Mesendoderm (in vitro differentiated cells): Measurements from ENCODE around the gene ARHGAP44.

ENCODE experiments used
- DNase-seq: peaks from one replicate; pipeline ENCODE4 v3.0.0; 2013
- H2AK5ac ChIP-seq: 2 replicates; pipeline ENCODE4 v1.6.1; 2013; ENCODE audit warnings: low read length, inconsistent platforms
- H2BK120ac ChIP-seq: 2 replicates; pipeline ENCODE4 v1.6.1; 2013; ENCODE audit warnings: low read depth, mild to moderate bottlenecking, low read length, moderate library complexity, mixed read lengths
- H2BK15ac ChIP-seq: replicated peaks from 2 replicates; pipeline ENCODE4 v1.6.1; 2013; ENCODE audit warnings: low read depth, mild to moderate bottlenecking, moderate library complexity
- H2BK5ac ChIP-seq: 2 replicates; pipeline ENCODE4 v1.6.1; 2013; ENCODE audit warnings: low read length, inconsistent platforms
- H3K18ac ChIP-seq: 2 replicates; pipeline ENCODE4 v1.6.1; 2013; ENCODE audit warnings: mild to moderate bottlenecking, low read length, mixed read lengths
- H3K23ac ChIP-seq: one replicate; pipeline ENCODE4 v1.6.1; 2013; ENCODE audit warnings: low read length
- H3K27ac ChIP-seq: 2 replicates; pipeline ENCODE4 v1.5.1; 2013; ENCODE audit warnings: low read depth, mild to moderate bottlenecking, inconsistent platforms, low read length, moderate library complexity
- H3K27me3 ChIP-seq: 2 replicates; pipeline ENCODE4 v1.6.1; 2013; ENCODE audit warnings: low read length, control low read depth, mild to moderate bottlenecking, inconsistent platforms; ENCODE audit not compliant: insufficient read depth, poor library complexity
- H3K36me3 ChIP-seq: 2 replicates; pipeline ENCODE4 v1.6.1; 2013; ENCODE audit warnings: low read length, inconsistent platforms; ENCODE audit not compliant: control insufficient read depth, insufficient read depth
- H3K4ac ChIP-seq: one replicate; pipeline ENCODE4 v1.6.1; 2013; ENCODE audit warnings: low read depth, mild to moderate bottlenecking, low read length, moderate library complexity
- H3K4me1 ChIP-seq: 2 replicates; pipeline ENCODE4 v1.6.1; 2013; ENCODE audit warnings: low read depth, low read length, inconsistent platforms; ENCODE audit not compliant: control insufficient read depth
- H3K4me2 ChIP-seq: 2 replicates; pipeline ENCODE4 v1.6.1; 2013; ENCODE audit warnings: low read length
- H3K4me3 ChIP-seq: 2 replicates; pipeline ENCODE4 v1.5.1; 2013; ENCODE audit warnings: mild to moderate bottlenecking, low read length
- H3K56ac ChIP-seq: one replicate; pipeline ENCODE4 v1.6.1; 2013; ENCODE audit warnings: low read length
- H3K79me1 ChIP-seq: 2 replicates; pipeline ENCODE4 v1.6.1; 2013; ENCODE audit warnings: low read length, inconsistent platforms
- H3K79me2 ChIP-seq: 2 replicates; pipeline ENCODE4 v1.6.1; 2013; ENCODE audit warnings: mild to moderate bottlenecking, low read length; ENCODE audit not compliant: control insufficient read depth, insufficient read depth
- H3K9ac ChIP-seq: 2 replicates; pipeline ENCODE4 v1.6.1; 2013; ENCODE audit warnings: low read length, inconsistent platforms
- H4K5ac ChIP-seq: one replicate; pipeline ENCODE4 v1.6.1; 2013; ENCODE audit warnings: low read length
- H4K8ac ChIP-seq: one replicate; pipeline ENCODE4 v1.6.1; 2013; ENCODE audit warnings: low read depth, mild to moderate bottlenecking, control low read depth, low read length, moderate library complexity
- WGBS: extraction: QIAGEN DNeasy Blood & Tissue Kit; methylation state at CpG from one replicate; pipeline ENCODE4 v1.1.7; 2013; ENCODE audit warnings: low lambda C conversion rate, missing lambda C conversion rate; ENCODE audit not compliant: insufficient coverage; ENCODE audit errors: extremely low coverage; 5-methylcytosine and 5-hydroxymethylcytosine counted together

ARHGAP44 gene

DNA sequence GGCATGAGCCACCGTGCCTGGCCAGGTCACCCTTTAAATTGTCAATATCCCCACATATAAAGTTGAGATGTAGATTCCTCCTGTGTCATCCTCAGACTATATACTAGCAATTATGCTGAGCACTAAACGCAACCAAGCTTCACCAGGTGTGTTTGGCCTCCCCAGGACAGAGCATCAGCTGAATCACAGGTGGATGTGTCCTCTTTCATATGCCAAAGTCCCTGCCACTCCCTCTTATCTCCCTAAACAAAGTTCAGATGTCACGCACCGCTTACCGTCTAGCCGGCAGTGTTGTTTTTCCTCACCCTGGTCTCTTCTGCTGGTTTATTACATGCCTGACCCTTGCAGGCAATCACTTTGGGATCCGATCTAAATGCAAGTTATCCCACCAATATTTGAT is 43.8 kb upstream of the ARHGAP44 start:
- no peaks in the 10 kb centered on the region for H3K36me3 ChIP-seq
- WGBS: no CpG with 5 or more reads among the region's 7 CpGs
- DNase-seq: no peak

DNA sequence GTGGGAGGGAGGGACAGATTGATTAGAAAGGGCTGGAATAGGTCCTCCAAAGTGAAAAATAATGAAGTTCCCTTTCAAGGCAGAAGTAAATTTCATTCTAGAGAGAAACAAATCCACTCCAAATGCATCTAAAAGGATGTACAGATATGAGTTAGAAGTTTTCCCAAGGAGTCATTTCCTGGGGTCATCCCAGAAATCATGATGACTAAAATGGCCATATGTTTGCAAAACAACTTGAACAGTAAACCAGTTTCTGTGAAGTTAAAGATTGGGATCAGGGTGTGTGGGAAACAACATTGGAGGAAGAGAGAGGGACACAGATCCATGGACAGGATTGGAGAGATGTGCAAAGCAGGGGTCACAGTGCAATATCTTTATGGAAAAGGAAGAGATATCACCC is 32.5 kb upstream of the ARHGAP44 start:
- Histone ChIP-seq H2BK120ac (no peak overlapping the region), H2BK15ac (no peak overlapping the region), H3K4ac (no peak overlapping the region), H2BK5ac (no peak overlapping the region), H3K23ac (no peak overlapping the region), H3K79me2 (no peaks in the 10 kb centered on the region), H2AK5ac (no peak overlapping the region), H3K9ac (no peak overlapping the region), H4K5ac (no peak overlapping the region), H3K18ac (no peak overlapping the region), H3K4me1 (no peaks in the 10 kb centered on the region), H4K8ac (no peak overlapping the region), H3K4me3 (no peak overlapping the region), H3K36me3 (no peaks in the 10 kb centered on the region), H3K27me3 (no peaks in the 10 kb centered on the region), H3K79me1 (no peaks in the 10 kb centered on the region), H3K56ac (no peak overlapping the region), H3K4me2 (no peak overlapping the region), H3K27ac (no peak overlapping the region)
- DNase-seq: no peak

More for the DNA sequence above, 43.8 kb upstream of the ARHGAP44 start:
- Histone ChIP-seq H3K4ac (no peak overlapping the region), H2BK15ac (no peak overlapping the region), H2BK5ac (no peak overlapping the region), H3K4me2 (no peak overlapping the region), H2BK120ac (no peak overlapping the region), H2AK5ac (no peak overlapping the region), H4K5ac (no peak overlapping the region), H3K27ac (no peak overlapping the region), H4K8ac (no peak overlapping the region), H3K9ac (no peak overlapping the region), H3K4me3 (no peak overlapping the region), H3K79me2 (no peaks in the 10 kb centered on the region), H3K27me3 (no peaks in the 10 kb centered on the region), H3K56ac (no peak overlapping the region), H3K79me1 (no peaks in the 10 kb centered on the region), H3K23ac (no peak overlapping the region), H3K4me1 (no peaks in the 10 kb centered on the region), H3K18ac (no peak overlapping the region)

DNA sequence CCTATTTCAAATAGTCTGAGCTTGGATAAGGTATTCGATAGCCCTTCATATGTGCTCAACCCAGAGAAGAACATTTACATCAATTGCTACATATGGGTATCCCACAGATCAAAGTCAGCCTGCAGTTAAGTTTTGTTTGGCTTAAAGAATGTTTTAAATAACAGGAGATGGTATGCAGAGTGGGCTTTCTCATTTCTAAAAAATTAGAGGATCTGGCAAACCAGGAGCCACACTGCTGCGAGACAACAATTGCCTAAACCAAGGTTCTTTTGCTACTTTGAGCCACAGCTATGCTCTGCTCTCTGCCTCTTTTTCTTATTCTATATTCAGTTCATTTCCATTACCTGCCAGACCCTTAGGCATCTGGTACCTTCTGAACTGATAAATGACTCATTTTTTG is 30.2 kb upstream of the ARHGAP44 start:
- Histone ChIP-seq H3K4me3 (no peak overlapping the region), H3K79me1 (no peaks in the 10 kb centered on the region), H3K18ac (no peak overlapping the region), H3K56ac (no peak overlapping the region), H3K27ac (no peak overlapping the region), H3K79me2 (no peaks in the 10 kb centered on the region), H4K5ac (no peak overlapping the region), H3K36me3 (no peaks in the 10 kb centered on the region), H4K8ac (no peak overlapping the region), H2AK5ac (no peak overlapping the region), H3K23ac (no peak overlapping the region), H2BK120ac (no peak overlapping the region), H3K4me1 (no peaks in the 10 kb centered on the region), H3K4me2 (no peak overlapping the region), H3K27me3 (no peaks in the 10 kb centered on the region), H3K4ac (no peak overlapping the region), H3K9ac (no peak overlapping the region), H2BK15ac (no peak overlapping the region), H2BK5ac (no peak overlapping the region)
- DNase-seq: no peak
- WGBS: no CpG with 5 or more reads among the region's 2 CpGs

DNA sequence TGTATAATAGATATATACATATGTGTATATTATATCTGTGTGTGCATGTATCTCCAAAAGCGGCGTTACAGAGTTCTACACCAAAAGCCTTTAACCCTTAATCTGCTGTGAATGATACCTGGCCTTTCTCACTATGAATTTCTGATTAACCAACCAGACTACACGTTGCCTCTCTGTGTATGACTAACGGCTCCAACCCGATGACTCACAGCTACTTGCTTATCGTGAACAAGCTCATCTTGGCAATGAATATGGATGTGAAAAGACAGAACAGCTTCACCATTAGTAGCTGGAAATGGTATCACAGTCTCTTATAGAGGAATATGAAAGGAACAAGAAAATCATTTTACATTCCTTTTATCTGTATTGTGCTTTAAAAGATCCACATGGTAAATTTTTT is 23.8 kb upstream of the ARHGAP44 start:
- H3K79me1 ChIP-seq: no peaks in the 10 kb centered on the region
- no CpG with 5 or more reads among the region's 6 CpGs for WGBS
- no peak overlapping the region for H3K4me3 ChIP-seq
- no peaks in the 10 kb centered on the region for H3K36me3 ChIP-seq
- no peaks in the 10 kb centered on the region for H3K4me1 ChIP-seq
- no peak overlapping the region for H2BK5ac ChIP-seq
- H2AK5ac ChIP-seq: no peak overlapping the region
- H4K5ac ChIP-seq: no peak overlapping the region
- no peak overlapping the region for H3K4me2 ChIP-seq
- no peak overlapping the region for H3K9ac ChIP-seq
- no peak overlapping the region for H3K23ac ChIP-seq
- no peak overlapping the region for H3K56ac ChIP-seq
- H3K27ac ChIP-seq: no peak overlapping the region
- no peak overlapping the region for H3K4ac ChIP-seq
- DNase-seq: no peak
- H2BK15ac ChIP-seq: no peak overlapping the region
- H3K18ac ChIP-seq: no peak overlapping the region
- H3K27me3 ChIP-seq: no peaks in the 10 kb centered on the region
- no peak overlapping the region for H4K8ac ChIP-seq
- H2BK120ac ChIP-seq: no peak overlapping the region
- H3K79me2 ChIP-seq: no peaks in the 10 kb centered on the region

DNA sequence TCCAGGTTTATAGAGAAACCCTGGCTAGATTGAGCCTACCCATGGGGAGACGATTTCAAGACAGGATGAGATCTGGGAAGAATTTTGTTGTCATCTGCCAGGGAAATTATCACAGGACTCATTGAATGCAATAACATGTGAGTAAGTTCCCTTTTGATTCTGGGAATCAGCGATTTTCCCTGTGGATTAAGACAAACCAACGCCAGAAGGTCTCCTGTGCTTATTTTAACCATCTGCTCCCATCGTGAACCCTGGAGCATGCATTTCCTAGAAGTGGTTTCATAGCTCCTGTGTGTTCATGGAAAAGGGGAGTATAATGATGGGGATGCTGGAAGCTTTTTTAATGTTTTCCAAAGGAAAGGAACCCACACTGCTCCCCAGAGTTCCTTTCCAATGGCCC is 21.0 kb upstream of the ARHGAP44 start:
- Histone ChIP-seq H3K79me1 (no peaks in the 10 kb centered on the region), H2AK5ac (no peak overlapping the region), H3K4me3 (no peak overlapping the region), H2BK15ac (no peak overlapping the region), H3K4ac (no peak overlapping the region), H4K5ac (no peak overlapping the region), H3K18ac (no peak overlapping the region), H2BK5ac (no peak overlapping the region), H3K27ac (no peak overlapping the region), H2BK120ac (no peak overlapping the region), H3K27me3 (no peaks in the 10 kb centered on the region), H3K4me1 (no peaks in the 10 kb centered on the region), H3K56ac (no peak overlapping the region), H3K9ac (no peak overlapping the region), H3K23ac (no peak overlapping the region), H3K4me2 (no peak overlapping the region), H3K79me2 (no peaks in the 10 kb centered on the region), H3K36me3 (no peaks in the 10 kb centered on the region), H4K8ac (no peak overlapping the region)
- no CpG with 5 or more reads among the region's 4 CpGs for WGBS
- DNase-seq: no peak

DNA sequence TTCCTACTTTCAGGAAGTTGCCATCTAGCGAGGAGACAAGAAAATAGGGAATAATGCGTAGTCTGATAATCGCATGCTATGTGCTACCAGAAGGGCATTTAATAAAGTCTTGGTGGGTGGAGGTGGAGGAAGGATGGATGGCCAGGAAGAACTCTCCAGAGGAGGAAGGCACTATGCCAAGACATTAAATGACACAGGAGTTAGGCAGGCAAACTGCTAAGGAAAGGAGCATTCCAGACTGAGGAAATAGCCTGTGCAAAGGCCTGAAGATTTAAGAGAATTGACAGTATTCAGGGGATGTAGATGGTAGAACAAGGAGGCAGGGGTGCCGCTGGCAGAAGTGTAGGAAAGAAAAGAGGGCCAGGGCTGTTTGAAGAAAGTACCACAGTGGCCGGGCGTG is 19.3 kb upstream of the ARHGAP44 start:
- no CpG with 5 or more reads among the region's 6 CpGs for WGBS
- Histone ChIP-seq H3K4me2 (no peak overlapping the region), H4K5ac (no peak overlapping the region), H4K8ac (no peak overlapping the region), H2AK5ac (no peak overlapping the region), H3K4ac (no peak overlapping the region), H3K4me1 (no peaks in the 10 kb centered on the region), H3K27me3 (no peaks in the 10 kb centered on the region), H3K27ac (no peak overlapping the region), H2BK15ac (no peak overlapping the region), H3K79me2 (no peaks in the 10 kb centered on the region), H3K36me3 (no peaks in the 10 kb centered on the region), H2BK5ac (no peak overlapping the region), H2BK120ac (no peak overlapping the region), H3K18ac (no peak overlapping the region), H3K56ac (no peak overlapping the region), H3K23ac (no peak overlapping the region), H3K4me3 (no peak overlapping the region), H3K9ac (no peak overlapping the region), H3K79me1 (no peaks in the 10 kb centered on the region)
- no peak for DNase-seq
